Measurements from ENCODE around the gene MED27.
A peak's percentile ranks its signal among the peaks of the same experiment; 100 is the strongest.

The MED27 gene

DNA sequence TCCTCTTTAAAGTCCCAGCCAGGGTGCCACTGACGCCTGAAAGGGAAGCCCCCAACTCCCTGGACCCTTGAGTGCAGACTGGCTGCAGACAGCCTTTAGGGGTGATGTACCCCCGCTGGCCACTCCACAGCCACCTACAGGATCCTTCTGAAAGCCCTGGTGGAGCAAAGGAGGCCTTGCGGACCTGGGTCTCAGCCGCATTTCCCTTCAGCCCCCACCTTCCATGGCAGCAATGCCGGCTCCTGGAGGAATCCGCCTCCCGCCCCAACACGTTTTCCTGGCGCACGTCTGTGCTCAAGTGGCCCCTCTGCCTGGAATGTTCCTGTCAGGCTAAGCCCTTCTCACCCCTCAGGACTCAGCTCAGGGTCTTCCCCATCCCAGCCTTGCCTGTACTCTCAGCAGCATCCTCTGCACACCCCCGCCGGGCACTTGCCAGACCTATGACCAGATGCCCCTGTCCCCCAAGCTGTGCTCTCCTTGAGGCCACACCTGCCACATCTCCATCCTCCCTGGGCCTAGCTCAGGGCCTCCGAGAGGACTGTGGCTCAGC, 205.7 kb downstream of the MED27 start:
- peaks cover 22% of the 10 kb centered on the region for H3K4me1 Mint-ChIP-seq

DNA sequence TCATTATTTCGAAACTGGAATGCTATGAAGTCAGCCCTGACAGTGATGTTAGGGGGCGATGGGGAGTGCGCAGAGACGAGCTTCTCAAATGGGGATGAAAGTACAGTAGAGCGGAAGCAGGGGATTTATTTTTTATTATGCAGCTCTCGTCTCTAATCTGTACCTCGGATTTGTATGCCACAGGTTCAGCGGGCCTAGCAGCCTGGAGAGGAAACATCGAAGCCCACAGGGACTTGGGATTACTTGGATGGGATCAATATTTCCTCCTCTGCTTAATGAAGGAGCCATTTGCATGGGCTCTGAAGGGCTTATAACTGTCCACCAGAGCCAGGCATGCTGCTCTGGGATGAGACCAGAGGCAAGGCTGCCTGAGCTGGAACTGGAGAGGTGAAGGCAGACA, 206.3 kb downstream of the MED27 start:
- Mint-ChIP-seq H3K36me3 (ENCODE audit: low read depth) (peaks cover 5% of the 10 kb centered on the region), H3K4me3 (no peak overlapping the region), H3K27me3 (ENCODE audit: low read depth, poor library complexity) (peaks cover 6% of the 10 kb centered on the region), H3K27ac (no peak overlapping the region), H3K4me1 (peaks cover 29% of the 10 kb centered on the region), H3K9me3 (no peaks in the 10 kb centered on the region)
- DNase-seq: no peak
- TF ChIP-seq CTCF (IDR thresholded peaks at IDR 0.05): no peak

More for the DNA sequence above, 205.7 kb downstream of the MED27 start:
- Mint-ChIP-seq H3K27me3 (ENCODE audit: low read depth, poor library complexity) (peaks cover 5% of the 10 kb centered on the region), H3K4me3 (no peak overlapping the region), H3K9me3 (no peaks in the 10 kb centered on the region), H3K36me3 (ENCODE audit: low read depth) (peaks cover 5% of the 10 kb centered on the region), H3K27ac (no peak overlapping the region)
- TF ChIP-seq CTCF (IDR thresholded peaks at IDR 0.05): no peak
- DNase-seq: no peak

GRCh38 chr9:131872702-131873101, 207.0 kb downstream of the MED27 start:
- H3K4me1 Mint-ChIP-seq: peaks cover 31% of the 10 kb centered on the region

GRCh38 chr9:131872006-131872405, 207.7 kb downstream of the MED27 start:
- H3K27me3 Mint-ChIP-seq (ENCODE audit: low read depth, poor library complexity): peaks cover 6% of the 10 kb centered on the region
- H3K27ac Mint-ChIP-seq: no peak overlapping the region
- H3K36me3 Mint-ChIP-seq (ENCODE audit: low read depth): peaks cover 4% of the 10 kb centered on the region
- no peak for DNase-seq
- no peak overlapping the region for H3K4me3 Mint-ChIP-seq
- peak; percentile 21 for TF ChIP-seq CTCF (IDR thresholded peaks at IDR 0.05)
- H3K9me3 Mint-ChIP-seq: no peaks in the 10 kb centered on the region
- peaks cover 33% of the 10 kb centered on the region for H3K4me1 Mint-ChIP-seq

More at GRCh38 chr9:131872702-131873101, 207.0 kb downstream of the MED27 start:
- H3K27me3 Mint-ChIP-seq (ENCODE audit: low read depth, poor library complexity): peaks cover 6% of the 10 kb centered on the region
- H3K36me3 Mint-ChIP-seq (ENCODE audit: low read depth): peaks cover 5% of the 10 kb centered on the region
- H3K27ac Mint-ChIP-seq: no peak overlapping the region
- no peak for DNase-seq
- TF ChIP-seq CTCF (IDR thresholded peaks at IDR 0.05): no peak
- no peak overlapping the region for H3K4me3 Mint-ChIP-seq
- no peaks in the 10 kb centered on the region for H3K9me3 Mint-ChIP-seq

DNA sequence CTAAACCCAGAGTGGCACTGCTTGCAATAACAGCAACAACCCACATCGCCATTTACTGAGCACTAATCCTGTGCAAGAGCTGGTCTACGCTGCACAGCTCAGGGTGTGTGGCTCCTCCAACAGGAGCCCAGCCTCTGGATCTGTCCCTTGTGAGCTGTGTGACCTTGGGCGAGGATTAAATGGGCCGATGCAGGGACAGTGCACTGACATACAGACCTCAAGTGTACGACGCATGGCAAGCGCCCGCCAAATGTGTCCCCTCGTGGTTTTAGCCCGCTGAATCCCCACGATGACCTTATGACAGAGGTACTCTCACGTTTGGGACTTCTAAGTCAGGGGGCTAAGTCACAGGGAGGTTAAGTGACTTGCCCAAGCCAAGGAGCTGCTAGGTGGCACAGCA, 209.5 kb downstream of the MED27 start:
- Mint-ChIP-seq H3K9me3 (no peaks in the 10 kb centered on the region), H3K27ac (no peak overlapping the region), H3K27me3 (ENCODE audit: low read depth, poor library complexity) (peaks cover 10% of the 10 kb centered on the region), H3K4me1 (peaks cover 45% of the 10 kb centered on the region), H3K4me3 (no peak overlapping the region), H3K36me3 (ENCODE audit: low read depth) (peaks cover 5% of the 10 kb centered on the region)
- TF ChIP-seq CTCF (IDR thresholded peaks at IDR 0.05): no peak
- no peak for DNase-seq

- no peaks in the 10 kb centered on the region for H3K9me3 Mint-ChIP-seq
- peak; percentile 42 for DNase-seq
- no peak overlapping the region for H3K4me3 Mint-ChIP-seq
- H3K36me3 Mint-ChIP-seq (ENCODE audit: low read depth): peaks cover 5% of the 10 kb centered on the region
- peaks cover 45% of the 10 kb centered on the region for H3K4me1 Mint-ChIP-seq
- peaks cover 10% of the 10 kb centered on the region for H3K27me3 Mint-ChIP-seq (ENCODE audit: low read depth, poor library complexity)
- no peak for TF ChIP-seq CTCF (IDR thresholded peaks at IDR 0.05)
- H3K27ac Mint-ChIP-seq: peak overlapping the region; percentile 46
Observed at GRCh38 chr9:131869348-131869747, 210.3 kb downstream of the MED27 start.
